Umbilical cord (tissue), 2 donors: ENCODE results near the gene ARFIP1. TPM values are rescaled to one million over a fixed set of nuclear protein-coding genes. Genes with fewer than 3 reads are reported as not detected.

Experiments used
- DNase-seq: peaks from one replicate; pipeline ENCODE4 v3.0.0-alpha.2; 2015; ENCODE audit warnings: low spot score
- total RNA-seq: library from RNA; depleted of rRNA; stranded (reverse); fragments of >200 nt; gene quantifications from one replicate; pipeline ENCODE4 v1.2.3, GENCODE V29; 2014; ENCODE audit warnings: low replicate concordance; ENCODE audit not compliant: insufficient read depth

The ARFIP1 gene
- total RNA-seq, 1 donor from 2014 or later, result 35.9 TPM

GRCh38 chr4:152960082-152960481 is 180.3 kb downstream of the ARFIP1 start:
- DNase-seq, result no peak

DNA sequence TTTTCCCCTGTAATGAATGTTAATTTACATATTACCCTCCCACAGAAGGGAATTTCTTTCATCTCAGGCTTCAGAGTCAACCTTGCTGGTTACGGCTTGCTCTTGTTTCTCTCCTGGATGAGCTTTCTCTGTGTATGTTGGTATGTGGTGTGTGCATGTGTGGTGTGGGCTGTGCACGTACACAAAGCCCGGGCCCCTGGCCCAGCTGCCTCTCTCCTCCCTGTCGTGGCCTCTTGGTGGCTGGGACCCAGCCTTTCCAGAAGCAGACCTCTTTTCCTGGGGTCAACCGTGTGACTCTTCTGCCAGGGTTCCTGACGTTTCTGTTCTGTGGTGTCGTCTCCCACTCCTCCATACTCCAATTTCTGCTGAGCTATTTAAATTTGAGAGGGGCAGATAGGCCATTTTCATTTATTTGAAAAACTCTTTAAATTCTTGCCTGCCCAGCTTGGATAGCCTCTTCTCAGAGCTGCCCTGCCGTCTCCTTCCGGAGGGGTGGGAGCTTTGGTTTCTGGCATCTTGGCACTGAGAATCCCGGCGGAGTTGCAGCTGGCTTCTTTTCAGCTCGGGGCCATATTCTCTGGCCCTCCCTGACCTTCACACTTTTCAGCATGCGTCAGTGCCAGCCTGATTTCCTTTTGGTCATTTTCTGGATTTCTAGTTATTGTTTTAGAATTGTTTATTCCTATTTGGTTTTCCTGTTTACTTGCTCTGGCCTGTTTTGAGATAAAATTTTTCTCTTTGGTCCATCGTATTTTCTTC is 181.4 kb downstream of the ARFIP1 start:
- no peak for DNase-seq

GRCh38 chr4:152961773-152962115 is 182.0 kb downstream of the ARFIP1 start:
- no peak for DNase-seq

Other genes starting within 250 kb of the ARFIP1 start
- 66.4 TPM for gene FBXW7, start 243.9 kb upstream of the ARFIP1 start, total RNA-seq
- gene TMEM154, start 100.0 kb upstream of the ARFIP1 start, total RNA-seq, result 11.3 TPM
- 3.9 TPM for gene TIGD4, start 224 bp upstream of the ARFIP1 start, total RNA-seq
- gene FHDC1, start 156.4 kb downstream of the ARFIP1 start, total RNA-seq, result 2.6 TPM